ENCODE measurements around the gene SUV39H1.
"Not testable (repeated sequence)": the region's sequence is repeated elsewhere in the genome, so short reads cannot be mapped to it uniquely, and the experiment has no call there.

The SUV39H1 gene

GRCh38 chrX:48677516-48677915 is 19.0 kb upstream of the SUV39H1 start:
- H3K9me3 Mint-ChIP-seq: no peaks in the 10 kb centered on the region
- peaks cover 7% of the 10 kb centered on the region for H3K36me3 Mint-ChIP-seq (ENCODE audit: low read depth)
- H3K4me1 Mint-ChIP-seq (ENCODE audit: low read depth): peaks cover 34% of the 10 kb centered on the region
- H3K4me3 Mint-ChIP-seq: peak overlapping the region; percentile 87
- peak overlapping the region; percentile 94 for H3K27ac Mint-ChIP-seq
- peaks cover 21% of the 10 kb centered on the region for H3K27me3 Mint-ChIP-seq
- DNase-seq: no peak

- Mint-ChIP-seq H3K36me3 (ENCODE audit: low read depth) (peaks cover 25% of the 10 kb centered on the region), H3K4me1 (ENCODE audit: low read depth) (peaks cover 49% of the 10 kb centered on the region), H3K27ac (peak overlapping the region; percentile 72), H3K27me3 (peaks cover 17% of the 10 kb centered on the region)
- not testable (repeated sequence) for H3K4me3 Mint-ChIP-seq, DNase-seq, H3K9me3 Mint-ChIP-seq
Measured at GRCh38 chrX:48680467-48680866, 16.1 kb upstream of the SUV39H1 start.

- DNase-seq, H3K4me3 Mint-ChIP-seq, H3K9me3 Mint-ChIP-seq: not testable (repeated sequence)
- Mint-ChIP-seq H3K36me3 (ENCODE audit: low read depth) (peaks cover 27% of the 10 kb centered on the region), H3K4me1 (ENCODE audit: low read depth) (peaks cover 50% of the 10 kb centered on the region), H3K27me3 (peaks cover 14% of the 10 kb centered on the region), H3K27ac (peak overlapping the region; percentile 72)
Measured at GRCh38 chrX:48680925-48681324, 15.6 kb upstream of the SUV39H1 start.

GRCh38 chrX:48681539-48682183 is 14.9 kb upstream of the SUV39H1 start:
- DNase-seq: no peak
- Mint-ChIP-seq H3K27ac (peak overlapping the region; percentile 45), H3K36me3 (ENCODE audit: low read depth) (peaks cover 32% of the 10 kb centered on the region), H3K4me1 (ENCODE audit: low read depth) (peaks cover 56% of the 10 kb centered on the region), H3K4me3 (no peak overlapping the region), H3K9me3 (no peaks in the 10 kb centered on the region), H3K27me3 (peaks cover 17% of the 10 kb centered on the region)

- peaks cover 13% of the 10 kb centered on the region for H3K27me3 Mint-ChIP-seq
- peak overlapping the region; percentile 81 for H3K4me3 Mint-ChIP-seq
- H3K9me3 Mint-ChIP-seq, DNase-seq: not testable (repeated sequence)
- H3K4me1 Mint-ChIP-seq (ENCODE audit: low read depth): peaks cover 58% of the 10 kb centered on the region
- peak overlapping the region; percentile 87 for H3K27ac Mint-ChIP-seq
- peaks cover 39% of the 10 kb centered on the region for H3K36me3 Mint-ChIP-seq (ENCODE audit: low read depth)
Measured at GRCh38 chrX:48682795-48683194, 13.7 kb upstream of the SUV39H1 start.

- DNase-seq: peak; percentile 71
- Mint-ChIP-seq H3K27me3 (peaks cover 9% of the 10 kb centered on the region), H3K9me3 (no peaks in the 10 kb centered on the region), H3K4me1 (ENCODE audit: low read depth) (peaks cover 51% of the 10 kb centered on the region), H3K36me3 (ENCODE audit: low read depth) (peaks cover 45% of the 10 kb centered on the region), H3K27ac (peak within 1 kb of the TSS; percentile 87), H3K4me3 (peak within 1 kb of the TSS; percentile 81)
Measured at GRCh38 chrX:48683411-48683982, 13.0 kb upstream of the SUV39H1 start, which contains the start of gene WAS. Gene WAS, plus strand, starts transcription at chrX:48683799. Its CDS starts 55 bp downstream, at chrX:48683854.

GRCh38 chrX:48684134-48684533 is 12.4 kb upstream of the SUV39H1 start:
- no peak for DNase-seq
- H3K27ac Mint-ChIP-seq: peak overlapping the region; percentile 87
- H3K27me3 Mint-ChIP-seq: peaks cover 9% of the 10 kb centered on the region
- no peaks in the 10 kb centered on the region for H3K9me3 Mint-ChIP-seq
- peaks cover 48% of the 10 kb centered on the region for H3K36me3 Mint-ChIP-seq (ENCODE audit: low read depth)
- peak overlapping the region; percentile 81 for H3K4me3 Mint-ChIP-seq
- peaks cover 50% of the 10 kb centered on the region for H3K4me1 Mint-ChIP-seq (ENCODE audit: low read depth)

- DNase-seq: no peak
- Mint-ChIP-seq H3K9me3 (no peaks in the 10 kb centered on the region), H3K4me1 (ENCODE audit: low read depth) (peaks cover 43% of the 10 kb centered on the region), H3K4me3 (peak overlapping the region; percentile 81), H3K36me3 (ENCODE audit: low read depth) (peaks cover 57% of the 10 kb centered on the region), H3K27me3 (peaks cover 9% of the 10 kb centered on the region), H3K27ac (peak overlapping the region; percentile 87)
Measured at GRCh38 chrX:48685416-48685815, 11.1 kb upstream of the SUV39H1 start.

GRCh38 chrX:48688531-48689150 is 7.9 kb upstream of the SUV39H1 start:
- peaks cover 66% of the 10 kb centered on the region for H3K36me3 Mint-ChIP-seq (ENCODE audit: low read depth)
- H3K27ac Mint-ChIP-seq: no peak overlapping the region
- H3K4me1 Mint-ChIP-seq (ENCODE audit: low read depth): peaks cover 29% of the 10 kb centered on the region
- H3K4me3 Mint-ChIP-seq: no peak overlapping the region
- H3K27me3 Mint-ChIP-seq: peaks cover 4% of the 10 kb centered on the region
- DNase-seq: no peak
- no peaks in the 10 kb centered on the region for H3K9me3 Mint-ChIP-seq

- Mint-ChIP-seq H3K4me1 (ENCODE audit: low read depth) (peaks cover 27% of the 10 kb centered on the region), H3K36me3 (ENCODE audit: low read depth) (peaks cover 59% of the 10 kb centered on the region), H3K27ac (no peak overlapping the region), H3K9me3 (no peaks in the 10 kb centered on the region), H3K4me3 (no peak overlapping the region), H3K27me3 (peaks cover 4% of the 10 kb centered on the region)
- DNase-seq: no peak
Measured at GRCh38 chrX:48689208-48689920, 7.2 kb upstream of the SUV39H1 start.

- Mint-ChIP-seq H3K36me3 (ENCODE audit: low read depth) (peaks cover 40% of the 10 kb centered on the region), H3K4me1 (ENCODE audit: low read depth) (peaks cover 22% of the 10 kb centered on the region)
- H3K4me3 Mint-ChIP-seq, H3K9me3 Mint-ChIP-seq, H3K27ac Mint-ChIP-seq, DNase-seq, H3K27me3 Mint-ChIP-seq: not testable (repeated sequence)
Measured at GRCh38 chrX:48691746-48692145, 4.8 kb upstream of the SUV39H1 start.

- peaks cover 24% of the 10 kb centered on the region for H3K4me1 Mint-ChIP-seq (ENCODE audit: low read depth)
- peak overlapping the region; percentile 90 for H3K4me3 Mint-ChIP-seq
- peaks cover 9% of the 10 kb centered on the region for H3K27me3 Mint-ChIP-seq
- peaks cover 34% of the 10 kb centered on the region for H3K36me3 Mint-ChIP-seq (ENCODE audit: low read depth)
- DNase-seq: no peak
- H3K27ac Mint-ChIP-seq: peak overlapping the region; percentile 90
- no peaks in the 10 kb centered on the region for H3K9me3 Mint-ChIP-seq
Measured at GRCh38 chrX:48694776-48695533, 1.6 kb upstream of the SUV39H1 start.

GRCh38 chrX:48695534-48695896 is 1.0 kb upstream of the SUV39H1 start:
- peaks cover 9% of the 10 kb centered on the region for H3K27me3 Mint-ChIP-seq
- peaks cover 32% of the 10 kb centered on the region for H3K36me3 Mint-ChIP-seq (ENCODE audit: low read depth)
- peak overlapping the region; percentile 90 for H3K27ac Mint-ChIP-seq

GRCh38 chrX:48695925-48696300 is 621 bp upstream of the SUV39H1 start:
- Mint-ChIP-seq H3K36me3 (ENCODE audit: low read depth) (peaks cover 33% of the 10 kb centered on the region), H3K4me3 (peak overlapping the region; percentile 90), H3K27ac (peak overlapping the region; percentile 90), H3K4me1 (ENCODE audit: low read depth) (peaks cover 29% of the 10 kb centered on the region), H3K27me3 (peaks cover 9% of the 10 kb centered on the region), H3K9me3 (no peaks in the 10 kb centered on the region)
- no peak for DNase-seq

More at GRCh38 chrX:48695534-48695896, 1.0 kb upstream of the SUV39H1 start:
- no peak for DNase-seq
- H3K4me1 Mint-ChIP-seq (ENCODE audit: low read depth): peaks cover 25% of the 10 kb centered on the region
- H3K9me3 Mint-ChIP-seq: no peaks in the 10 kb centered on the region
- peak overlapping the region; percentile 90 for H3K4me3 Mint-ChIP-seq
